Globus pallidus (tissue), 1 donor: ENCODE measurements around the gene USH2A.
"Not testable (repeated sequence)": the region's sequence is repeated elsewhere in the genome, so short reads cannot be mapped to it uniquely, and the experiment has no call there.

Experiments
- DNase-seq: peaks from one replicate; pipeline ENCODE4 v3.0.0-alpha.2; 2015; ENCODE audit warnings: low spot score

USH2A gene

DNA sequence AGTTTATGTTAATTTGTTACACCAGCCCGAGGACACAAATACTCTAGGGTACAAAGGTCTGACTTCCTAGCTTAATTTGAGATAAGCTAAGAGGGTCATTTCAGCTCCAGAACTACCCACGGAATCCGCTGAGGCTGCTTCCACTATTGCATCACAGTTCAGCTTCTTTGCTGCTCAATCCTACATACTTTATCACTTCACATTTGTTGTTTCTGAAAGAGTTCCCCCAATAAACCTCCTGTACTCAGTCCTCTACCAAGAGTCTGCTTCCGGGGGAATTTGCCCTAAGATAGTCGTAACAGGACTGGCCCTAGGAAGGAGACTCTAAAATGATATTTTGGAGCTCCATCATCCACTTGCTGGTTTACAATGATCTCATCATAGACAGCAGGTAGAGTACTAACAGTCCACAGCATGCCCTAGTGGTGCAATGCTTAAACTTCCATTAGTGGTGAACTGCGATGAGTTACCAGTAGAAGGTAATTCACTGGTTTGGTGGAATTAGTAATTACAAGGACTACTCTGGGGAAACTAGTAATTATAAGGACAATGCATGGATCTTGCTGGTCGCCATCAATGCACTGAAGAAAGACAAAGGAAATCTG is 229.3 kb downstream of the USH2A start:
- no peak for DNase-seq

DNA sequence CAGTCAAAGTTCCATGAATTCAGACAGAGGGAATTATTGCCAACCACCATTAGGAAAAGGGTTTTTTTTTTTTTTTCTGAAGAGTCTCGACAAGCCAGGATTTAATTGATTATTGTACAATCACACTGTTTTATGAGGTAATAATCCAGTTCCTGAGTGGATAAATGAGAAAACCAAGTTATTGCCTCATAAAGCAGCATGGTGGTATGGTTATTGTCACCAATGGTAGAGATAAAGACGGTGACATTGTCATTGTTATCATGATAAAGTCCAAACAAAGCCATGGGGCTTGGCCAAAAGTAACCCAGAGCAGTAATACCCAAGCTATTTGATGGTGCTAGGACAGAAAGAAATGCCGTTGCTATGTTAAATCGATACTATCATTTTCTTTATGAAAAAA is 232.8 kb downstream of the USH2A start:
- DNase-seq = no peak

DNA sequence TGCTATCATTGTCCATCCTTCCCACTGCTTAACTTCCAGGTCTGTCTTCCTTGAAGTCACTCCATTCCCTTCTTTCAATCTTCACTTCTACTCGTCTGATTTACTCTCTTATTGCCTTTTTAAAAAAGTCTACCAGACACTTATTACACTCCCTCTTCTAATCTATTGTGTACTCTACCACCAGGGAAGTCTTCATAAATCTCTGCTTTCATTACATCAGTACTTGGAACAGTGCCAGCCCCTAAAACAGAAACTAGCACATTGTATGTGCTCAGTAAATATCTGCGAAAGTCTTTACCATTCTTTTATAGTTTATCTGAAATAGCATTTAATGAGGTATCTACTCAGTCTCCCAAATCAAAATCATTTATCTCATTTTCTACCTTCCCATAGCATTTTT is 236.4 kb downstream of the USH2A start:
- DNase-seq = no peak

DNA sequence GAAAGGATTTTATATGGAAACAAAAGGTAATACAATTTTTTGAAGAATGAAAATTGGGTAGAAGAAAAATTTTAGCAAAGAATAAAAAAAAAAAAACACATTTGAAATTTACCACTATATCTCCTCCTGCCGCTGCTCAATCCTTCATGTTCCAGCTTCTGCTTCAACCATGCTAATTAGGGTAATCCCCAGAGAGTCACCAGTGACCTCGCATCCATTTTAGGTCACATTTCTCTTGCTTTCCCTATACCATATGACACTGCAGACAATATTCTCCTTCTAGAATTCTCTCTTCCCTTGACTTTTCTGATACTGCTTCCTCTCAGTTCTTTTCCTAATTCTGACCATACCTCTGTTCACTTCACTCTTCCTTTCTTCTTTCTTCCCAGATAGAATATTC is 237.1 kb downstream of the USH2A start:
- no peak for DNase-seq

DNA sequence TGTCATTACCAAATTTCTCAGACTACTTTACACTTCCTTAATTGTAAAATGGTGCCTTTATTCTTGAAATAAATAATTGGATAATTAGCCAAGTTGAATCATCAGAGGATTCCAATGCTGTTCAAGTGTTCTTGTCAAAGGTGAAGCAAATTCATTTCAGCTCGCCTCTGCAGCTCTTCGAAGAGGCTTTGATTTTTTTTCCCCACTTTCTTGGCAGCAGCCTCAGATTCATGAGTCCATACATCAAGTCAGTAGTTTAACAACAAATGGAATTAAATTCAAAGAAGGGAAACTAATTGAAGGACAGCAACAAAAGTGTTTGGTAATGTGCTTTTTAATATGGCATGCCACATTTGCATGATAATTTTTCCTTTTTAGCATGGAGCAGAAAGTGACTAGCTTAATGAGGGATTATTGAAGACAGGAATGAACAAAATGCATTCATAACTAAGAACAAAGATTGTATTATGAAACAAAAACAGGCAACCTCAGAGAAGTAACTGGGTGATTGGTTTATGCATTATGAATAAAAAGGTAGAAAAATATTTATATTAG is 239.0 kb downstream of the USH2A start:
- DNase-seq = no peak

DNA sequence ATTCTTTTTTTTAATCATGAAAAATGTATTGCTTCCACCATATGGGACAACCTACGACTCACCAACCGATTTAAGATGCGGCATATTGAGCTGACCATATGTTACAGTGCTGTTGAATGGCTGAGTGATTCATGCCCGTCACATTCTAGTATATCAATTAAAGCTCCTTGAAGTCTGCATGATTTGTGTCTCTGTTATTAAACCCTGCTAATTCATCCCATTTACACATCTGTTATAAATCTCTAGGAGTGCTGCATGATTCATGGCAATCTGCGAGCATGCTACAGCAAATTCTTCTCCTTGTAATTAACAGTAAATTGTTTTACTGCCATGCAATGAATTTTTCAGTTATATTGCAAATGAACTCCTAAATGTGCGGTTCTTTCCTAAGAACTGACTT is 239.8 kb downstream of the USH2A start:
- DNase-seq = no peak

DNA sequence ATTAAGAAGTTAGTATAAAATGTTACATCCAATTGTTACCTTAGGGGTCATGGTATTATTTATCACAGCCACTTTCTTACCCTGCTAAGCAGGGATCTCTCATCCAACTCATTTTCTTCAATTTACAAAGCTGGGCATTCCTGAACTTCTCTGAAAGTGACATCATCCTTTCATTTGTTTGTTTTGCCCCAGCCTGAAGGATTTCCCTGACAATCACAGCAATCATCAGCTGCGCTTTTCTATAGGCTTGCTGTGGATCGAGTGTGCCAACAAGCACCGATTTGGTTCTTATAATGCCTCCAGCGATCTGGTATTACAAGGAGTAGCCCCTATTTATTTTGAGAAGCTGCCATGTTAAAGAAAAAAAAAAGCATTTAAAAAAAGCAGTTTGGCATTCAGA is 240.2 kb downstream of the USH2A start:
- DNase-seq = no peak

DNA sequence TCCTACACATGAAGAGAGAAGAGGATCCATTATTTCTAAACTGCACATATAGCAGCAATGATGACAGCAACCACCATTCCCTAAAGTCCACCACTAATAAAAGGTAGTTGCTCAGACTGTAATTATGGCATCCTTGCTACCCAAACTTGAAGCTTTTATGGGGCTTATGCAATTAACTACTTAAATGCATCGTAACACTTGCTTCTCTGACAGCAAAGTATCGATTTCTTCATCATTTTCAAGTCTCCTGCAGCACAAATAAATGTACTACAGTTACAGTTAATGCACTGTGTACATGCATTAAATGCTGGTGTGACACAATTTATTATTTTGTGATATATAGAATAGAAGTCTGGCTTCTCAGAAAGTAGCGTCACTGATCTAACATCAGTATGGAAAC is 241.7 kb downstream of the USH2A start:
- DNase-seq = no peak

DNA sequence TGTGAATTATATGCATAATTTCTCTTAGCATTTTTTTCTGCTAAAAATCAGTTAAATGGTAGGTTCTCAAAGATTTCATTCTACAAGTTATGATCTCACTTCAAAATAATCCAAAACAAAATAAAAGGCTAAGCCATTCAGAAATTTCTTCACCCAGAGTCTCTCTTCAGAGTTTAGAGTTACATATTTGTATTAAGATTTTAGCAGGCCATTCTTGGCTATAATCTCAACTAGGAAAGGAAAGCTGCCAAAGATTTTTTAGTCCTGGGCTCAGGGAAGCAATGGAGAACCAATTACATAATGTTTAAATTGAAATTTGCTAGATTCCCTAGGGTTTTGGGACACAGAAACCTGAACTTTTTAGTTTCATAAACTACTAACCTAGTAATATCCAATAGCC is 245.0 kb downstream of the USH2A start:
- no peak for DNase-seq

DNA sequence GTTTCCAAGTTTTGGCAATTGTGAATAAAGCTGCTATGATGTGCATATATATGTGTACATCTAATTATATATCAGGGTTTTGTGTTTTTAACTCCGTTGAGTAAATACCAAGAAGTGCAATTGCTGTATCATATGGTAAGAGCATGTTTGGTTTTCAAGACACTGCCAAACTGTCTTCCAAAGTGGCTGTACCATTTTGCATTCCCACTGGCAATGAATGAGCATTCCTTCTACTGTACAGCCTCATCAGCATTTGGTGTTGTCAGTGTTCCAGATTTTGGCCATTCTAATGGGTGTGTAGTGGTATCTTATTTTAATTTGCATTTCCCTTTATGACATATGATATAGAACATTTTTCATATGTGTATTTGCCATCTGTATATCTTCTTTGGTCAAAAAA is 246.3 kb downstream of the USH2A start:
- DNase-seq = no peak

DNA sequence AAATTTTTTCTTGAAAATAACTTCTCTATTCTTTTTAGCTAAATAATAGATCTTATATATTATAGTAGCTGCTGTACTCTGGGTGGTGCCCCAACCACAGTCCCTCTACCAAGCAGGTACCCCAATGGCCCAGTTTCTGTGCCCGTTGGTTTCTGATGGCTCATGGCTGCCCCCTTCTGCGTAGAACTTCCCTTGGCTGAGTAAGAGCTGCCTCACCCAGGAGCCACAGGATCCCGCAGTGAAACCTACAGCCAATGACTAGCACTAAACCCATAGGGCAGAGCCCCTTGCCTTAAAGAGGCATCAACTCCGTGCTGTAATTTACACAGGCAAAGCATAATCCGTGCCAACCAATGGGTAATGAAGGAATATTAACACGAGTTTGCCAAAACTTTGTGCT is 247.5 kb downstream of the USH2A start:
- no peak for DNase-seq

DNA sequence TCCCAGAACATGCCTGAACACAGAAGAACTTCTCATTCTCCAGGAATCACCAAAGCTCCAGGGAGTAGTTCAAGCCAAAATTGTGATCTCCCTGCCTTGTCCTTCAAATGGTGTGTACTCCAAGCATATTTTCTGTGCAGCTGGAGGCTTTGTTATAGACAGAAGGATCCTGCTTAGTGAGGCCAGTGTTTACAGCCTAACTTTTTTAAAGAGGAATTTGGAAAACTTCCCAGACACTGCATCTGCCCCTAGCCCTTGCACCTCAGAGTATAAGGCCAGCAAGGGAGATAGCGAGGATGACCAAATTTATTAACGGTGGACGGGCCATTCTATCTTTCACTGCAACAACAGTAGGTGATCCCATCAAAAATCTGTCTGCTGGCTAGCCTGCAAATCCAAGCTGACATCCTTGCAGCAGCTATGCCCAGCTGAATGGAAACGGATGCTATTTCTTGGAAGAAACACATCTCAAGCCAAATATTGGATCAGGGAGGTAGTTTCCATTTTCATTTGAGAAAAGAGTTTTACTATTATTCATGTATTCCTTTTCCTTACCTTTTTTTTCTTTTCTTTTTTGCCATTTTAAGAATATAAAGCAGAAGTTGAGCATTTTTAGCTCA is 249.8 kb downstream of the USH2A start:
- DNase-seq = no peak

DNA sequence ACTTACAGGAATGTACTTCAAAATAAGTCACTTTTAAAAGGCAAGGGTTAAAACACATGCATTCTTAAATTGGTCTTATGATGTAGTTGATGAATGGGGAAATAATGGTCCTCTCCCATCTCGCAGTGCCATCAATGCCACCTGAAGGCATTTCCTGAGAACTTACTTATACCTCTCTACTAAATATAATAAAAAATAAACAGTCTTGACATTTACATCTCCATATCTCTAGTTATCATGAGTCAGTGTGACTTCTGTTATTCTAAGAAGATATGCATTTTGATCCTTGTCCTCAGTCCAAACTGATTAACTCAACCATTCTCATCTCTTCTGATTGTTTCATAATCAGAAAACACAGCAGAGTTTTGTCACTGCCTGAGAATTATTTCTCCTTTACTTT is 253.9 kb downstream of the USH2A start:
- no peak for DNase-seq

DNA sequence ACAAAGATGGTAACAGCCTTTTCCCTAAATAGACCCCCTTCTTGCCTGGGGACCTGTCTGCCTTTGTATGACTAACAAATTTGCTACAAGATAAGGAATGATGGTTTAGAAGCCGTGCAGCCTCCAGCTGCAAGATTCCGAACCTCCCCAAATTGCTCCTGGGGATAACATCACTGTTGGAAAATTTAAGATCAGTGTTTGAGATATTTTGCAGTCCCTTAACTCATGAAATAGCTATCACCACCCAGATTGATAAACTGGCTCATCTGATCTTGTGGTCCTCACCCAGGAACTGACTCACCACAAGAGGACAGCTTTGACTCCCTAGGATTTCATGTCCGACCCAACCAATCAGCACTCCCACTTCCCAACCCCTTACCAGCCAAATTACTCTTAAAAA is 254.7 kb downstream of the USH2A start:
- DNase-seq = no peak

DNA sequence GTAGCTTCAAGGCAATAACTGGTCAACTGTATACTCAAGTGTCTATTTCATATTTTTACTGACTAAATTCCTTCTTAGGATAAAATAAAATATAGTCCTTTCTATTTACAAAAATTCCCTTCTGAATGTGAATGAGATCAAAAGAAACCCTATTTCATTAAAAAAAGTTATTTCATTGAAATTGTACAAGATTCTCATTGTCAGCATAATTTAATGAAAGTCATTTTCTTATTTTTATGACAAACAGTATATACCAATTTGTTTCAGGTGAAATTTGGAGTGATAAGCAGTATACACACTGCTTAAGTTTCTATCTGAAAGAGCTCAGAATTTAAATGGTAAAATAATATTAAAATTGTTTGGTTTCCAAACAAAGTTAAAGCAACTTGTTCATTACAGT is 269.2 kb downstream of the USH2A start:
- no peak for DNase-seq

DNA sequence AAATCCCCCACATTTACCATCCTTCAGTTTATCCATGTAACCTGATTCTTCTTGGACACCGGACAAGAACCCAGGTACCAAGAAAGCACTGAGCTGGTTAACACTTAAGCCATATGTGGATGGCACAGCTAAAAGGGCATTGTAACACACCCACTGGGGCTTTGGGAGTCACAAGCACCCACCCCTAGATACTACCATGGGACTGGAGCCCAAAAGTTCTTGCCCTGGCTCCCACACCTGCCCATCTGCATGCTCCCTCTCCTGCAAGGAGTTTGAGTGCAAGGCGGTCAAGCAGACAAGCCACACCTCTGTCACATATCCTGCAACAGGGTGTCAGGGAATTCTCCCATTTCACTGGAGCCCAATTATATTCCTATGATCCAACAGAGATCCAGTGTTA is 270.1 kb downstream of the USH2A start:
- DNase-seq = no peak

DNA sequence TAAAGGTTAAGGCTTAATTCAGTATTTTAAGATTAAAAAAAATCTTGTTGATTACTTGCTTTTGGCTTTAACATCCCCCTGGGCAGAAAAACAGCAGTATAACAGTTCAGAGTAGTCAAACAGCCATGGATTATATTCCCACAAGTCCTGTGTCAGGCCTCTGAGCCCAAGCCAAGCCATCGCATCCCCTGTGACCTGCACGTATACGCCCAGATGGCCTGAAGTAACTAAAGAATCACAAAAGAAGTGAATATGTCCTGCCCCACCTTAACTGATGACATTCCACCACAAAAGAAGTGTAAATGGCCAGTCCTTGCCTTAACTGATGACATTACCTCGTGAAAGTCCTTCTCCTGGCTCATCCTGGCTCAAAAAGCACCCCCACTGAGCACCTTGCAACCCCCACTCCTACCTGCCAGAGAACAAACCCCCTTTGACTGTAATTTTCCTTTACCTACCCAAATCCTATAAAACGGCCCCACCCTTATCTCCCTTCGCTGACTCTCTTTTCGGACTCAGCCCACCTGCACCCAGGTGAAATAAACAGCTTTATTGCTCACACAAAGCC is 277.7 kb downstream of the USH2A start:
- not testable (repeated sequence) for DNase-seq

DNA sequence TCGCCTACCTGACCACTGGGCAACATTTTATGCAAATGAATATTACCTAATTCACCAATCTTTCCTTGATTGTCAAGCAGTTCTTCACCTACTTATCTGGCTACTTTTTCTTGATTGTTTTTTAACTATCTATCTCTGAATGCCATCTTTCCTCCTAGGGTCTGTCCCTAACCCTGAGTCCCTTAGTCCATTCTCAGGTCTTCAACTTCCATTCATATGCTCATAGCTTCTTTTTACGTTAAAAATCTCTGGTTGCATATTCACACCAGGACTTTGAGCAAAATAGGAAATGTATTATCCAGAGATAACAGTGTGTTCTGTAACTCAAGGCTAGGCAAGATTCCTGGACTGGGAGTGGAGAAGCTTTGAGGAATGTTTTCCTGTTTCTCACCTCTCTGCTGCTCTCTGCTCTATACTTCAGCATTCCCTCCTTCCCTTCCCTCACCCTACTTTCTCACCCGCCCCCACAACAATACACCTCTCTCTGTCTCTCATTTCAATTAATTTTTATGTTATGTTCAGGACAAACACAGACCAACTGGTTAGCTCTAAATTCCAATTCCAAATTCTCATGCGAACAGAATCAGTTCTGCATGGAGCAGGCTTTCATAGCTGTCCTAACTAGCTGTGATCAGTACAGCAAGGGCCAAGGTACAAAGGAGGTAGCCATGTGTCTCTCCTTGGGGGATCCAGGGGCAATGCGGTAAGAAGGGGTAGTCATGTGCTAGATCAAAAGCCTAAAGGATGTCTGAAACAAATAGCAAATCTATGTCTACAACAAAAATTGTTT is 278.4 kb downstream of the USH2A start:
- DNase-seq = no peak

DNA sequence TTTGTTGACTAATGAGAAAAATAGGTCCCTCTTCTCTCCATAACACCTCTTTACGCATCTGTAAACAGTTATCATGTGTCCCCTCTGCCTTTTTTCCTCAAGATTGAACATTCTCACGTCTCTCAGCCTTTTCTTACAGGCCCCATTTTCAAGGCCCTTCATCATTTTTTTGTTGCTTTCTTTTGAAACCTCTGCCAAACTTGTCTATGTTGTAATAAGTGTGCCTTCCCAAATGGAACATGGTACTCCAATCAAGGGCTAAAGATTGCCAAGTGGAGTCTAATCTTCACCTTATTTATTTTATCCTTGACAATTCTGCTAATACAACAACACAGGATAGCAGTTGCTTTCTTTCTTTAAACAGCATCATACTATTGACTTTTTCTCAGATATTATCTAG is 280.3 kb downstream of the USH2A start:
- no peak for DNase-seq

DNA sequence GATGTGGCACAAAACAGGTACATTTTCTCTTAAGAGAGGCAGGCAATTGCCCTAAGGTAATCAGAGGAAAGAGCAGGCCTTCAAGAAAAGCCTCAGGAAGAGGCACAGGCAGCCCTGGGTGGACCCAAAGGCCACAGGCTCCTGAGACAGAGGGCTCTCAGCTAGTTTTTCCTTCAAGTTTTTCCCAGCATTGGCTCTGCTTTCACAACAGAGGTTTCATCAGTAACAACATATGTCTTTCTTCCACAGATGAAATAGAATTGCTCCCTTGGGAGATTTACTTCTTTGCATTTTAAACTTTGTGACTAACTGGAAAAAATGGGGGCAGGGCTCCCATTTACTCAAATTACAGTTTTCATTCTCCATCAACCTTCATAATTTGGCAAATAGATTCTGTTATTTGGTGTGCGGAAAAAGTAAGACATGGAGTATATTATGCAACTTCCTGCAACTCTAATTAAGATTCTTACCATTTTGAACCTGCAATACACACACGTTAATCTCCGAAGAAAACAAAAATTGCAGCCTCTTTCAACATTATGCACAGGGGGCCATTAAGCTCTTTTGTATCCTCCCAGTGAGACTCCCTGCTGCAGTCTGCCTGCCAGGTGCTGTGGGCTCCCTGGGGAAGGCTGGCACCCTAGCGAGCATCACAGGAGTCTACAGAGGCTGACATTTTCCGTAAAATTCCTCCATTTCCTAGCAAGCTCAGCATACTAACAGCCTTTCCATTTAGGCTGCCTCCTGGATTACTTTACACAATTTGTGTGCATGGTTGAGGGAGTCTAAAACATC is 282.3 kb downstream of the USH2A start:
- DNase-seq = no peak

DNA sequence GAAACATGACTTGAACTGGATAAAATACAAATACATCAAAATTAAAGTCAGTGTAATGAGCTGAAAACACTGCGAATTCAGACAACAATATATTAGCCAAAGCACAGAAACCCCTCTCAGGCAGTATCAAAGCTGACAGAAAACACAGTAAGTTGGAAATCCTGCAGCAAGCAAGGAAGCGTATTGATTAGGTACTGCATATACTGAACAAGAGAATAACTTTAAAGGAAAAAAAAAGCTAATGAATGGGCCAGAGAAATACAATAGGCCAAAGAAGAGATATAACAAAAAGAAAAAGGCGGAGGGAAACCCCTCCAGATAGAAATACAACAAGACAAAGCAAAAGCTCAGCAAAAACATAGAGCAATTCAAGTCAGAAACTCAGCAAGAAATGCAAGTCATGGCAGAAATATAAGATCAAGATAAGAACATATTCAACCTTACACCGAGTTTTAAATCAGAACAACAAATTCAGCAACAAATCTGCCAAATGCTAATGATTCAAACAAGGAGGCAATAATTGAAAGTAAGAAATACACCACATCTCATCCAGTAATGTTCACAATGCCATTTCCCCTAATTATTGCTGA is 299.0 kb downstream of the USH2A start:
- no peak for DNase-seq
